A549 (cell line): ENCODE results near the gene GPS1. TPM values are rescaled to one million over a fixed set of nuclear protein-coding genes. Genes with fewer than 3 reads are reported as not detected.

Source experiments
- ATAC-seq, 2 experiments: fragments of 200-7000 bp in 1 of 2; fragments of >200 bp in 1 of 2; cut with Nextera tagmentation in 1 of 2; cut with Tn5 transposase in 1 of 2; 3 replicates each; pipeline versions ENCODE4 v1.8.0 to v1.9.1; 2018 to 2020; ENCODE audit warnings: mild to moderate bottlenecking in 1 of 2, moderate library complexity in 1 of 2
- CTCF ChIA-PET: fragments of 300-600 bp; sonication (Branson Sonifier 250); formaldehyde crosslinking; extraction: SDS; loops from one replicate; lab custom pipeline; 2021; ENCODE audit warnings: antibody characterized with exemption, inconsistent platforms; lab: Yijun Ruan, JAX
- POLR2A ChIA-PET: fragments of 350-600 bp; formaldehyde crosslinking; extraction: SDS; loops from one replicate; lab custom pipeline; 2021; ENCODE audit warnings: antibody characterized with exemption, inconsistent platforms; lab: Yijun Ruan, JAX
- DNase-seq, 2 experiments: peaks; one replicate each; pipeline versions ENCODE4 v3.0.0 to v3.0.0-alpha.2; 2011 to 2016; ENCODE audit warnings: low read depth in 1 of 2, low spot score in 1 of 2
- FAIRE-seq: peaks from 2 replicates; lab custom pipeline; 2011; peaks lifted over from hg19 to GRCh38; lab: Jason Lieb, UNC
- H3K27ac ChIP-seq, 2 experiments: fragments of >200 bp; sonication (Bioruptor Twin); formaldehyde crosslinking; 3 replicates each; pipeline ENCODE4 v1.5.1; 2016 to 2017
- H3K4me1 ChIP-seq: fragments of >200 bp; sonication (Bioruptor Twin); formaldehyde crosslinking; 3 replicates; pipeline ENCODE4 v1.6.1; 2016
- H3K4me2 ChIP-seq: fragments of >200 bp; sonication (Bioruptor Twin); formaldehyde crosslinking; 3 replicates; pipeline ENCODE4 v1.6.1; 2016
- H3K4me3 ChIP-seq: fragments of >200 bp; sonication (Bioruptor Twin); formaldehyde crosslinking; 3 replicates; pipeline ENCODE4 v1.5.1; 2016
- H3K9me3 ChIP-seq: fragments of >200 bp; sonication (Bioruptor Twin); formaldehyde crosslinking; 3 replicates; pipeline ENCODE4 v1.6.1; 2016
- ATOH8 ChIP-seq: fragments of 250-450 bp; sonication (Bioruptor Pico); IDR thresholded peaks from 2 replicates; pipeline ENCODE4 v1.5.0; 2020; ENCODE audit warnings: low read depth, mild to moderate bottlenecking, moderate library complexity
- BHLHE40 ChIP-seq: IDR thresholded peaks from 2 replicates; pipeline ENCODE4 v1.6.1; 2012; ENCODE audit warnings: low read depth, low read length, inconsistent platforms
- CBX2 ChIP-seq: fragments of 200-600 bp; sonication (generic); IDR thresholded peaks from 2 replicates; pipeline ENCODE4 v1.6.1; 2016; ENCODE audit warnings: low read depth, mild to moderate bottlenecking, borderline replicate concordance
- CEBPB ChIP-seq, 2 experiments: fragments of >200 bp in 1 of 2; sonication (Bioruptor Twin) in 1 of 2; formaldehyde crosslinking in 1 of 2; IDR thresholded peaks; 2 replicates each; pipeline ENCODE4 v1.6.1; 2012 to 2016
- CHD2 ChIP-seq: fragments of 150-350 bp; IDR thresholded peaks from 2 replicates; pipeline ENCODE4 v1.6.1; 2014; ENCODE audit warnings: low read length; ENCODE audit not compliant: partially characterized antibody
- E2F6 ChIP-seq: IDR thresholded peaks from 2 replicates; pipeline ENCODE4 v1.6.1; 2012; ENCODE audit warnings: low read depth, borderline replicate concordance
- EHF ChIP-seq: fragments of 250-450 bp; sonication (Bioruptor Pico); IDR thresholded peaks from 2 replicates; pipeline ENCODE4 v1.5.0; 2020; ENCODE audit warnings: mild to moderate bottlenecking
- ELK1 ChIP-seq: fragments of 150-350 bp; IDR thresholded peaks from 2 replicates; pipeline ENCODE4 v1.6.1; 2014; ENCODE audit warnings: low read depth, mild to moderate bottlenecking, low read length
- EP300 ChIP-seq, 2 experiments: fragments of >200 bp; sonication (Bioruptor Twin); formaldehyde crosslinking; IDR thresholded peaks; 2 replicates in 1 of 2; 3 replicates in 1 of 2; pipeline ENCODE4 v1.6.1; 2016 to 2017
- ESRRA ChIP-seq: fragments of 150-350 bp; IDR thresholded peaks from 2 replicates; pipeline ENCODE4 v1.6.1; 2014; ENCODE audit warnings: mild to moderate bottlenecking, low read length, borderline replicate concordance
- FOSB ChIP-seq: fragments of 250-450 bp; sonication (Bioruptor Pico); IDR thresholded peaks from 2 replicates; pipeline ENCODE4 v1.5.0; 2020; ENCODE audit warnings: mild to moderate bottlenecking, moderate library complexity
- GATA3 ChIP-seq: IDR thresholded peaks from 2 replicates; pipeline ENCODE4 v1.6.1; 2012; ENCODE audit warnings: borderline replicate concordance
- HEYL ChIP-seq: fragments of 250-450 bp; sonication (Bioruptor Pico); IDR thresholded peaks from 2 replicates; pipeline ENCODE4 v1.8.0; 2021; ENCODE audit warnings: mild to moderate bottlenecking, moderate library complexity
- HMGXB4 ChIP-seq: fragments of 250-450 bp; sonication (Bioruptor Pico); IDR thresholded peaks from 2 replicates; pipeline ENCODE4 v1.5.0; 2021; ENCODE audit warnings: mild to moderate bottlenecking, moderate library complexity, borderline replicate concordance
- HOXA7 ChIP-seq: fragments of 250-450 bp; sonication (Bioruptor Pico); IDR thresholded peaks from 2 replicates; pipeline ENCODE4 v1.5.0; 2020; ENCODE audit warnings: mild to moderate bottlenecking, moderate library complexity
- HOXB13 ChIP-seq: fragments of 250-450 bp; sonication (Bioruptor Pico); IDR thresholded peaks from 2 replicates; pipeline ENCODE4 v1.5.0; 2020; ENCODE audit warnings: low read depth, mild to moderate bottlenecking, moderate library complexity
- JUN ChIP-seq, 2 experiments: fragments of >200 bp; sonication (Bioruptor Twin); formaldehyde crosslinking; IDR thresholded peaks; 2 replicates in 1 of 2; 3 replicates in 1 of 2; pipeline ENCODE4 v1.6.1; 2016 to 2017
- KDM1A ChIP-seq: fragments of 200-600 bp; sonication (generic); IDR thresholded peaks from 2 replicates; pipeline ENCODE4 v1.6.1; 2016; ENCODE audit warnings: low read depth, mild to moderate bottlenecking
- KDM5A ChIP-seq: fragments of 200-600 bp; sonication (generic); IDR thresholded peaks from 2 replicates; pipeline ENCODE4 v1.6.1; 2016; ENCODE audit warnings: antibody characterized with exemption, mild to moderate bottlenecking
- MAX ChIP-seq: IDR thresholded peaks from 2 replicates; pipeline ENCODE4 v1.6.1; 2012
- MAZ ChIP-seq: fragments of 150-350 bp; IDR thresholded peaks from 2 replicates; pipeline ENCODE4 v1.6.1; 2014; ENCODE audit warnings: antibody characterized with exemption, low read depth, low read length, borderline replicate concordance
- MYC ChIP-seq: IDR thresholded peaks from 2 replicates; pipeline ENCODE4 v1.6.1; 2012; ENCODE audit warnings: mild to moderate bottlenecking, inconsistent platforms, low read length, improper control_type of control experiment, borderline replicate concordance
- NPAS2 ChIP-seq: fragments of 250-450 bp; sonication (Bioruptor Pico); IDR thresholded peaks from 2 replicates; pipeline ENCODE4 v1.8.0; 2022; ENCODE audit warnings: mild to moderate bottlenecking, moderate library complexity, borderline replicate concordance
- NR3C1 ChIP-seq: fragments of >200 bp; sonication (Bioruptor Twin); formaldehyde crosslinking; IDR thresholded peaks from 3 replicates; pipeline ENCODE4 v1.6.1; 2017
- PHF8 ChIP-seq: fragments of 200-600 bp; sonication (generic); IDR thresholded peaks from 2 replicates; pipeline ENCODE4 v1.6.1; 2016; ENCODE audit warnings: low read depth, mild to moderate bottlenecking, antibody characterized with exemption, moderate library complexity, borderline replicate concordance
- POLR2A ChIP-seq: IDR thresholded peaks from 2 replicates; pipeline ENCODE4 v1.6.1; 2012; ENCODE audit warnings: mild to moderate bottlenecking, low read length
- RCOR1 ChIP-seq: fragments of 150-350 bp; IDR thresholded peaks from 2 replicates; pipeline ENCODE4 v1.6.1; 2014; ENCODE audit warnings: antibody characterized with exemption, low read length, low read depth
- RFX5 ChIP-seq: fragments of 450-650 bp; IDR thresholded peaks from 2 replicates; pipeline ENCODE4 v1.7.1; 2014; ENCODE audit warnings: antibody characterized with exemption, mild to moderate bottlenecking, moderate library complexity
- RNF2 ChIP-seq: fragments of 200-600 bp; sonication (generic); IDR thresholded peaks from 2 replicates; pipeline ENCODE4 v1.6.1; 2016; ENCODE audit warnings: low read depth, mild to moderate bottlenecking, antibody characterized with exemption, moderate library complexity, borderline replicate concordance
- SREBF2 ChIP-seq: fragments of 450-650 bp; IDR thresholded peaks from 2 replicates; pipeline ENCODE4 v1.6.1; 2014; ENCODE audit warnings: mild to moderate bottlenecking, moderate library complexity
- TFCP2L1 ChIP-seq: fragments of 250-450 bp; sonication (Bioruptor Pico); IDR thresholded peaks from 2 replicates; pipeline ENCODE4 v1.5.0; 2021; ENCODE audit warnings: mild to moderate bottlenecking
- USF2 ChIP-seq: fragments of 450-650 bp; IDR thresholded peaks from 2 replicates; pipeline ENCODE4 v1.6.1; 2014; ENCODE audit warnings: antibody characterized with exemption
- ZFP36 ChIP-seq: fragments of 450-650 bp; IDR thresholded peaks from 2 replicates; pipeline ENCODE4 v1.6.1; 2014; ENCODE audit warnings: borderline replicate concordance; ENCODE audit not compliant: partially characterized antibody
- WGBS: methylation state at CpG from one replicate; pipeline ENCODE4 v1.1.6; 2017; ENCODE audit errors: missing lambda C conversion rate; 5-methylcytosine and 5-hydroxymethylcytosine counted together
- polyA plus RNA-seq, 4 experiments: library from polyadenylated mRNA; depleted of rRNA in 3 of 4; stranded (reverse); fragments of >200 nt; fragmentation: RNase III in 1 of 4; extraction: RNeasy Plus Mini Kit Qiagen cat#74134 plus additional on column Dnase treatment in 1 of 4; gene quantifications; 2 replicates in 3 of 4; 3 replicates in 1 of 4; pipeline ENCODE4 v1.2.3, GENCODE V29; 2011 to 2017

GPS1 gene
- polyA plus RNA-seq, 2 of the 4 experiments (the other 2 are of a cell fraction), result 89.4 to 126 TPM

GRCh38 chr17:82043507-82043906 is 8.2 kb upstream of the GPS1 start:
- no peak for FAIRE-seq
- Histone ChIP-seq H3K4me1 (no peaks in the 10 kb centered on the region), H3K9me3 (no peaks in the 10 kb centered on the region)
- CTCF ChIA-PET, result interaction anchor here (0.5 to 5.2 kb wide), 7 partner anchors 13 to 90 kb away, joined by 3 to 32 read pairs (median 3); partner anchors contain the start of gene RAC3
- no peak for TF ChIP-seq NPAS2 (CRISPR knock-in tag)
- no peak for TF ChIP-seq JUN (IDR thresholded peaks at IDR 0.05)
- no peak for TF ChIP-seq FOSB (CRISPR knock-in tag)
- no peak for TF ChIP-seq KDM1A
- no peak for TF ChIP-seq ESRRA
- no peak for TF ChIP-seq KDM5A
- no peak for TF ChIP-seq HMGXB4
- no peak for TF ChIP-seq ZFP36
- no peak for TF ChIP-seq HEYL (CRISPR knock-in tag)
- no peak for TF ChIP-seq TFCP2L1 (CRISPR knock-in tag)
- TF ChIP-seq CBX2, result no peak
- TF ChIP-seq E2F6, result no peak
- TF ChIP-seq POLR2A, result no peak
- TF ChIP-seq NR3C1, result no peak
- TF ChIP-seq RFX5, result no peak
- TF ChIP-seq HOXB13, result no peak
- no peak for TF ChIP-seq USF2
- no peak for TF ChIP-seq ELK1
- TF ChIP-seq RNF2, result no peak
- no peak for TF ChIP-seq EHF
- TF ChIP-seq, all 56 proteins: peak for 0
- ATAC-seq, result no peak; a peak in 1 of 6 replicates
- H3K27ac ChIP-seq, result no peak overlapping the region
- POLR2A ChIA-PET, result interaction anchor here (1.1 kb wide), 1 partner anchor 55 kb away, joined by 3 read pairs; the partner anchor contains the start of gene FASN
- no peak overlapping the region for H3K4me3 ChIP-seq
- DNase-seq, result no peak
- no peak overlapping the region for H3K4me2 ChIP-seq
- WGBS, result 92% methylated on average over 15 of the region's 16 CpGs

GRCh38 chr17:82045936-82046484 is 5.7 kb upstream of the GPS1 start:
- ATAC-seq, result no peak
- no peak overlapping the region for H3K4me3 ChIP-seq
- no peak for TF ChIP-seq GATA3
- no peak for TF ChIP-seq MYC
- no peak for TF ChIP-seq RCOR1
- no peak for TF ChIP-seq MAZ
- no peak for TF ChIP-seq NR3C1
- TF ChIP-seq SREBF2, result no peak
- TF ChIP-seq HOXA7, result no peak
- no peak for TF ChIP-seq CEBPB (IDR thresholded peaks at IDR 0.05)
- no peak for TF ChIP-seq MAX
- TF ChIP-seq PHF8, result no peak
- no peak for TF ChIP-seq ATOH8 (CRISPR knock-in tag)
- TF ChIP-seq FOSB (CRISPR knock-in tag), result no peak
- no peak for TF ChIP-seq ELK1
- TF ChIP-seq KDM1A, result no peak
- no peak for TF ChIP-seq BHLHE40
- TF ChIP-seq CHD2, result no peak
- TF ChIP-seq EP300 (IDR thresholded peaks at IDR 0.05), result no peak

More at GRCh38 chr17:82045936-82046484, 5.7 kb upstream of the GPS1 start:
- Histone ChIP-seq H3K9me3 (no peaks in the 10 kb centered on the region), H3K27ac (no peak overlapping the region), H3K4me1 (peaks cover 7% of the 10 kb centered on the region; the same call in 1 of the 3 replicates), H3K4me2 (no peak overlapping the region)
- CTCF ChIA-PET, result interaction anchor here (1.9 to 5.2 kb wide), 2 partner anchors 8 to 16 kb away, joined by 6 to 32 read pairs; partner anchors contain the start of genes DCXR and RAC3
- 85% methylated on average over 13 of the region's 14 CpGs for WGBS
- DNase-seq (no peak), FAIRE-seq (no peak)
- POLR2A ChIA-PET, result no interaction called here
